GM12878 (cell line): ENCODE measurements around the gene ACTBL2. TPM values are rescaled to one million over a fixed set of nuclear protein-coding genes. Genes with fewer than 3 reads are reported as not detected.

Experiments used
- ATAC-seq: fragments of 200-7000 bp; cut with Tn5 transposase; 3 replicates; pipeline ENCODE4 v1.9.1; 2020; ENCODE audit warnings: mild to moderate bottlenecking, moderate library complexity
- BruUV-seq: library from RNA; stranded (reverse); fragments of 400-500 nt; replicated peaks from 2 replicates; lab custom pipeline; 2021; lab: Mats Ljungman, UMichigan
- CTCF ChIA-PET: fragments of 300-600 bp; sonication (Branson Sonifier 250); formaldehyde crosslinking; extraction: SDS; loops from one replicate; lab custom pipeline; 2021; ENCODE audit warnings: inconsistent platforms; lab: Yijun Ruan, JAX
- POLR2A ChIA-PET: fragments of 350-600 bp; formaldehyde crosslinking; extraction: SDS; loops from one replicate; lab custom pipeline; 2021; ENCODE audit warnings: inconsistent platforms; lab: Charles Lee
- RAD21 ChIA-PET: fragments of 300-600 bp; sonication (Branson Sonifier 250); formaldehyde crosslinking; loops from one replicate; lab custom pipeline; 2023; ENCODE audit warnings: antibody characterized with exemption; ENCODE audit not compliant: unreplicated experiment; lab: Charles Lee
- SMC1A ChIA-PET: fragments of 300-600 bp; sonication (Branson Sonifier 250); formaldehyde crosslinking; loops from one replicate; lab custom pipeline; 2023; ENCODE audit not compliant: unreplicated experiment, uncharacterized antibody; lab: Charles Lee
- DNase-seq: peaks from one replicate; pipeline ENCODE4 v3.0.0-alpha.2; 2011; ENCODE audit warnings: low read depth, low spot score
- FAIRE-seq: peaks from 3 replicates; lab custom pipeline; 2011; peaks lifted over from hg19 to GRCh38; lab: Jason Lieb, UNC
- H2AFZ ChIP-seq: 2 replicates; pipeline ENCODE4 v1.6.0; 2011; ENCODE audit warnings: low read depth, low read length, control low read depth; ENCODE audit not compliant: control insufficient read depth
- H3K27ac ChIP-seq: 2 replicates; pipeline ENCODE4 v1.5.1; 2011; ENCODE audit warnings: control low read depth; ENCODE audit not compliant: control insufficient read depth, insufficient read depth
- H3K27me3 ChIP-seq, 2 experiments: replicated peaks in 1 of 2; 2 replicates each; pipeline versions ENCODE4 v1.6.0 to v1.6.1; 2011; ENCODE audit warnings: low read length in 1 of 2; ENCODE audit not compliant: control insufficient read depth in 2 of 2, insufficient read depth in 2 of 2
- H3K36me3 ChIP-seq, 2 experiments: 2 replicates each; pipeline ENCODE4 v1.5.1; 2011; ENCODE audit warnings: low read length in 1 of 2; ENCODE audit not compliant: control insufficient read depth in 2 of 2, insufficient read depth in 2 of 2
- H3K4me1 ChIP-seq: 2 replicates; pipeline ENCODE4 v1.6.1; 2011; ENCODE audit warnings: mild to moderate bottlenecking, low read length, moderate library complexity, mixed read lengths; ENCODE audit not compliant: control insufficient read depth, insufficient read depth
- H3K4me2 ChIP-seq: 2 replicates; pipeline ENCODE4 v1.6.0; 2011; ENCODE audit warnings: control low read depth; ENCODE audit not compliant: control insufficient read depth, insufficient read depth
- H3K4me3 ChIP-seq: fragments of 200-600 bp; sonication (generic); 2 replicates; pipeline ENCODE4 v1.5.1; 2016
- H3K79me2 ChIP-seq: 2 replicates; pipeline ENCODE4 v1.6.0; 2011; ENCODE audit warnings: low read length; ENCODE audit not compliant: control insufficient read depth, insufficient read depth
- H3K9ac ChIP-seq: 2 replicates; pipeline ENCODE4 v1.8.0; 2011; ENCODE audit warnings: low read length, control low read depth, mixed read lengths; ENCODE audit not compliant: control insufficient read depth, insufficient read depth
- H3K9me3 ChIP-seq: replicated peaks from 3 replicates; pipeline ENCODE4 v1.5.1; 2011; ENCODE audit warnings: mild to moderate bottlenecking, low read length; ENCODE audit not compliant: control insufficient read depth, insufficient read depth
- H4K20me1 ChIP-seq: 2 replicates; pipeline ENCODE4 v1.6.0; 2011; ENCODE audit not compliant: control insufficient read depth, insufficient read depth
- BHLHE40 ChIP-seq, 2 experiments: fragments of 450-650 bp in 1 of 2; IDR thresholded peaks; 2 replicates each; pipeline ENCODE4 v1.6.1; 2011 to 2017; ENCODE audit warnings: low read depth in 2 of 2, borderline replicate concordance in 1 of 2, improper control_type of control experiment in 1 of 2, low read length in 1 of 2, mild to moderate bottlenecking in 1 of 2
- EZH2 ChIP-seq: IDR thresholded peaks from 2 replicates; pipeline ENCODE4 v1.6.1; 2012; ENCODE audit warnings: low read depth, mild to moderate bottlenecking, control low read depth, inconsistent platforms, low read length, borderline replicate concordance; ENCODE audit not compliant: control insufficient read depth
- MYB ChIP-seq: fragments of 150-350 bp; IDR thresholded peaks from 2 replicates; pipeline ENCODE4 v1.6.1; 2014; ENCODE audit warnings: mild to moderate bottlenecking, low read depth, low read length, borderline replicate concordance
- PAX5 ChIP-seq: IDR thresholded peaks from 2 replicates; pipeline ENCODE4 v1.6.1; 2011; ENCODE audit warnings: low read depth, low read length, borderline replicate concordance
- RAD51 ChIP-seq: fragments of 450-650 bp; IDR thresholded peaks from 2 replicates; pipeline ENCODE4 v1.6.1; 2016; ENCODE audit warnings: moderate library complexity, mild to moderate bottlenecking, inconsistent platforms
- TCF12 ChIP-seq: IDR thresholded peaks from 2 replicates; pipeline ENCODE4 v1.6.1; 2011; ENCODE audit warnings: low read depth, mild to moderate bottlenecking, low read length
- USF1 ChIP-seq: IDR thresholded peaks from 2 replicates; pipeline ENCODE4 v1.6.1; 2011; ENCODE audit warnings: borderline replicate concordance, low read depth, mild to moderate bottlenecking, moderate library complexity, mixed read lengths, low read length; ENCODE audit not compliant: insufficient read depth; ENCODE audit errors: extremely low read length
- ZBTB40 ChIP-seq: fragments of 450-650 bp; IDR thresholded peaks from 2 replicates; pipeline ENCODE4 v1.6.1; 2016; ENCODE audit warnings: mild to moderate bottlenecking, moderate library complexity, borderline replicate concordance
- WGBS: methylation state at CpG from one replicate; pipeline ENCODE4 v1.1.6; 2016; ENCODE audit warnings: low lambda C conversion rate; ENCODE audit not compliant: insufficient replicate concordance, insufficient coverage; ENCODE audit errors: missing lambda C conversion rate; 5-methylcytosine and 5-hydroxymethylcytosine counted together
- in situ Hi-C: fragments of 300-500 bp; cut with MboI; formaldehyde crosslinking; loops from 9 replicates; pipeline ENCODE4 v1.14.3; 2018; ENCODE audit warnings: mixed read lengths
- intact Hi-C: fragments of 100-400 bp; cut with micrococcal nuclease; formaldehyde crosslinking; loops from one replicate; pipeline ENCODE4 v1.14.2; 2022; ENCODE audit not compliant: unreplicated experiment
- polyA plus RNA-seq, 11 experiments: library from polyadenylated mRNA; depleted of rRNA in 4 of 11; unstranded in 6 of 11; stranded (reverse) in 5 of 11; fragments of >200 nt; fragmentation: Nextera tagmentation in 4 of 11; fragmentation: Illumina TruSeq in 1 of 11; extraction: Ambion mirVana in 4 of 11; extraction: Trizol in 1 of 11; gene quantifications; 1 replicate in 1 of 11; 2 replicates in 10 of 11; pipeline versions ENCODE4 v1.2.1 to v1.2.3, GENCODE V29; 2011 to 2016; ENCODE audit warnings: inconsistent platforms in 2 of 11, missing spikeins in 2 of 11, low read depth in 1 of 11
- total RNA-seq, 4 experiments: library from RNA; depleted of rRNA in 3 of 4; stranded (reverse); fragments of >200 nt in 3 of 4; fragmentation: Illumina TruSeq in 1 of 4; extraction: Trizol in 1 of 4; gene quantifications; 2 replicates each; pipeline versions ENCODE4 v1.2.1 to v1.2.3, GENCODE V29; 2013 to 2021

Gene ACTBL2
- total and polyA plus RNA-seq, 10 of the 15 experiments (the other 5 are each of a cell fraction or from before 2014, with no cell fraction given), result 0.04 to 0.06 (median 0.04) TPM; not detected in 7

GRCh38 chr5:57504357-57504756 is 21.7 kb upstream of the ACTBL2 start:
- in situ Hi-C loops (loop anchor here (5.0 kb wide), 1 partner anchor 953 kb away; no protein-coding TSS in a partner anchor), intact Hi-C loops (no loop called here)
- Histone ChIP-seq H3K4me3 (no peak overlapping the region), H3K9ac (no peak overlapping the region), H3K4me1 (no peaks in the 10 kb centered on the region), H4K20me1 (no peaks in the 10 kb centered on the region), H3K36me3 (no peaks in the 10 kb centered on the region), H2AFZ (no peak overlapping the region), H3K27ac (no peak overlapping the region), H3K27me3 (no peaks in the 10 kb centered on the region; a peak in 1 of 4 replicates), H3K9me3 (no peaks in the 10 kb centered on the region), H3K79me2 (no peaks in the 10 kb centered on the region), H3K4me2 (no peak overlapping the region)
- no TSS peak for BruUV-seq
- ATAC-seq, result no peak
- ChIA-PET SMC1A (no interaction called here), RAD21 (no interaction called here), POLR2A (no interaction called here), CTCF (no interaction called here)
- DNase-seq, result no peak
- 27% methylated on average over 5 of the region's 5 CpGs for WGBS
- TF ChIP-seq USF1 (peak; percentile 12), MYB (no peak), RAD51 (peak; percentile 49; the same call in 1 of the 2 replicates), BHLHE40 (IDR thresholded peaks at IDR 0.05; ENCODE audit: borderline replicate concordance in 1 of 2, low read depth in 2 of 2, low read length in 1 of 2) (peak in 1 of 2 experiments; percentile 26; a peak in 1 of 4 replicates)
- no peak for FAIRE-seq

- Histone ChIP-seq H3K27me3 (no peaks in the 10 kb centered on the region; a peak in 1 of 4 replicates), H3K4me1 (peaks cover 3% of the 10 kb centered on the region; the same call in 1 of the 2 replicates), H2AFZ (no peak overlapping the region), H4K20me1 (no peaks in the 10 kb centered on the region), H3K4me3 (no peak overlapping the region), H3K9me3 (no peaks in the 10 kb centered on the region), H3K36me3 (no peaks in the 10 kb centered on the region), H3K27ac (no peak overlapping the region), H3K79me2 (no peaks in the 10 kb centered on the region), H3K9ac (no peak overlapping the region), H3K4me2 (no peak overlapping the region)
- ATAC-seq (no peak), DNase-seq (no peak), FAIRE-seq (no peak)
- 10% methylated on average over 3 of the region's 3 CpGs for WGBS
- ChIA-PET RAD21 (no interaction called here), CTCF (interaction anchor here (0.6 kb wide), 1 partner anchor 484 kb away, joined by 3 read pairs; no protein-coding TSS in a partner anchor), SMC1A (interaction anchor here (3.6 kb wide), 1 partner anchor 10 kb away, joined by 12 read pairs; no protein-coding TSS in a partner anchor), POLR2A (interaction anchor here (0.6 kb wide), 1 partner anchor 131 kb away, joined by 4 read pairs; no protein-coding TSS in a partner anchor)
- intact Hi-C loops (no loop called here), in situ Hi-C loops (loop anchor here (5.0 kb wide), 1 partner anchor 954 kb away; no protein-coding TSS in a partner anchor)
- no TSS peak for BruUV-seq
- no peak for TF ChIP-seq PAX5
- no peak for TF ChIP-seq ZBTB40
- no peak for TF ChIP-seq TCF12
- no peak for TF ChIP-seq EZH2
Observed at GRCh38 chr5:57503433-57503832, 20.8 kb upstream of the ACTBL2 start.
